ENCODE measurements around the gene FMNL2.

FMNL2 gene

DNA sequence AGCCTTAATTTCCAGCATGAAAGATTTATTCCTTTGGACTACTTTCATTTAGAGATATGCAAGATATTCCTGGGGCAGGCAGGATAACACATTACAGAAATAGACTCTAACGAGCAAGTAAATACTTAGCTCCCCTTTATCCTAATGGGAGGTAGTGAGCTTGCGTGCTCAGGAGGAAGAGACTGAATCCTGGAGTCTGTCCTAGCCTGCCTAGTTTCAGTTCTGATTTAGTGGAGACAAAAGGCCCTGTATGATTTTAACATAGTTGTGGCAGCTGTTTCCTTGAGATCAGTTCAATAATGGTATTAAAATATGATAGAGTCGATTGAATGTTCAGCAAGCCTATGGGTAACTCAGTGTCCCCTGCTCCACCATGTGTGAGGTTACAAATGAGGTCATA, 109.5 kb downstream of the FMNL2 start:
- H3K9me3 ChIP-seq (ENCODE audit: control insufficient read depth in 2 of 2, low read length in 2 of 2) = no peaks in the 10 kb centered on the region
- H3K36me3 ChIP-seq (ENCODE audit: control insufficient read depth in 2 of 2, insufficient read depth in 2 of 2, low read length in 2 of 2) = no peaks in the 10 kb centered on the region
- H3K9ac ChIP-seq (ENCODE audit: low read depth in 1 of 2, low read length in 2 of 2) = no peak overlapping the region
- H3K27me3 ChIP-seq (ENCODE audit: control insufficient read depth in 2 of 2, insufficient read depth in 2 of 2, low read length in 2 of 2) = no peaks in the 10 kb centered on the region
- no peaks in the 10 kb centered on the region for H3K4me1 ChIP-seq (ENCODE audit: control insufficient read depth in 2 of 2, insufficient read depth in 2 of 2, low read length in 2 of 2)
- H3K27ac ChIP-seq (ENCODE audit: low read depth in 2 of 2, low read length in 2 of 2) = peak overlapping the region in 1 of 2 donors; percentile 17
- no peak overlapping the region for H3K4me3 ChIP-seq (ENCODE audit: low read length in 2 of 2)

DNA sequence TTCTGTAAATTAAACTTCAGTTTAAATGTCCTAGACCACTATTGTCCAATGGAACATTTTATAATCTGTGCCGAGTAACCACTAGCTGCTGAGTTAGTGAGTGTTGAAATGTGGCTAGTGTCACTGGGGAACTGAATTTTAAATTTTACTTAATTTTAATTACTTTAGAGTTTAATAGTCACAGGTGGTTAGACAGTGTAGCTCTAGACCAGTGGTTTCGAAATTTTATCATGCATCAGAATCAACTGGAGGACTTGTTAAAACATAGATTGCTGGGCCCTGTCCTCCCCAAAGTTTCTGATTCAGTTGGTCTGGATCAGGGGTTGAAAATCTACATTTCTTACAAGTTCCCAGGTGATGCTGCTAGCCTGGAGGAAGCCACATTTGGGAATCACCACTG, 110.4 kb downstream of the FMNL2 start:
- H3K27ac ChIP-seq (ENCODE audit: low read depth in 2 of 2, low read length in 2 of 2) = no peak overlapping the region
- no peak overlapping the region for H3K4me3 ChIP-seq (ENCODE audit: low read length in 2 of 2)
- no peaks in the 10 kb centered on the region for H3K36me3 ChIP-seq (ENCODE audit: control insufficient read depth in 2 of 2, insufficient read depth in 2 of 2, low read length in 2 of 2)
- no peaks in the 10 kb centered on the region for H3K4me1 ChIP-seq (ENCODE audit: control insufficient read depth in 2 of 2, insufficient read depth in 2 of 2, low read length in 2 of 2)
- no peak overlapping the region for H3K9ac ChIP-seq (ENCODE audit: low read depth in 1 of 2, low read length in 2 of 2)
- no peaks in the 10 kb centered on the region for H3K9me3 ChIP-seq (ENCODE audit: control insufficient read depth in 2 of 2, low read length in 2 of 2)
- H3K27me3 ChIP-seq (ENCODE audit: control insufficient read depth in 2 of 2, insufficient read depth in 2 of 2, low read length in 2 of 2) = no peaks in the 10 kb centered on the region

DNA sequence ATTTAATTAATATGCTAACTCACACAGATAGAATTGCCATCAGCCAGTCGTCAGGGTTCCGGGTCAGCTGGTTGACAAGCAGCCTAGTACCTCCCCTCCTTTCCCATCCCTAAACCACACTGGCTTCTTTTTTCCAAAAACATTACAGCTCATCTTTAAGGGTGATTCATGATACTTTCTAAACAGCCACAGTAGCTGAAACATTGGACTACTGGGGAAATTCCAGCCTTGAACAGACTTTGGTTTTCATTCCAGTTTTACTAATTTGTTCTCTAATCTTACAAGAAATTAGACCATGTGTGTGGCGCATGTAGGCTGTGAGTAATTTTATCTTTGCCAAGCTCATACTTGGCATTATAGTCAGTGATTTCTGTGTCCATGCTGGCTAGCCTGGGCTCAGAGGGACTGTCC, 110.8 kb downstream of the FMNL2 start:
- H3K27ac ChIP-seq (ENCODE audit: low read depth in 2 of 2, low read length in 2 of 2) = no peak overlapping the region
- H3K36me3 ChIP-seq (ENCODE audit: control insufficient read depth in 2 of 2, insufficient read depth in 2 of 2, low read length in 2 of 2) = no peaks in the 10 kb centered on the region
- H3K9me3 ChIP-seq (ENCODE audit: control insufficient read depth in 2 of 2, low read length in 2 of 2) = no peaks in the 10 kb centered on the region
- H3K4me1 ChIP-seq (ENCODE audit: control insufficient read depth in 2 of 2, insufficient read depth in 2 of 2, low read length in 2 of 2) = no peaks in the 10 kb centered on the region
- H3K9ac ChIP-seq (ENCODE audit: low read depth in 1 of 2, low read length in 2 of 2) = no peak overlapping the region
- no peak overlapping the region for H3K4me3 ChIP-seq (ENCODE audit: low read length in 2 of 2)
- no peaks in the 10 kb centered on the region for H3K27me3 ChIP-seq (ENCODE audit: control insufficient read depth in 2 of 2, insufficient read depth in 2 of 2, low read length in 2 of 2)

DNA sequence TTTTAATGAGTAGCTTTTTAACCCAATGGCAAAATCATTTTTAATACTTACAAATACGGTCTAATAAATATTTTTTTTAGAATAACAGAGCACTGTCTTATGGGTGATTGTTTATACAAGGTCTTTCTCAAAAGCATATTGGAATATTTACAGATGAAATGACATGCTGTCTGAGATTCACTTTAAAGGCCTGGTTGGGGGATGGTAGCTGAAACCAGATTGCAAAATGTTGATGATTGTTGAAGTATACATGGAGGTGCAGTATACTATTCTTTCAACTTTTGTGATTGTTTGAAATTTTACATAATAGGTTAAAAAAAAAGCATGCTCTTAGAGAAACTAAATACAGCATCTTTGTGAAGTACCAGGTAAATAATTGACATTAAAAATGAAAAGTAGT, 111.2 kb downstream of the FMNL2 start:
- Histone ChIP-seq H3K27me3 (ENCODE audit: control insufficient read depth in 2 of 2, insufficient read depth in 2 of 2, low read length in 2 of 2) (no peaks in the 10 kb centered on the region), H3K4me1 (ENCODE audit: control insufficient read depth in 2 of 2, insufficient read depth in 2 of 2, low read length in 2 of 2) (no peaks in the 10 kb centered on the region), H3K27ac (ENCODE audit: low read depth in 2 of 2, low read length in 2 of 2) (no peak overlapping the region), H3K9me3 (ENCODE audit: control insufficient read depth in 2 of 2, low read length in 2 of 2) (no peaks in the 10 kb centered on the region), H3K9ac (ENCODE audit: low read depth in 1 of 2, low read length in 2 of 2) (no peak overlapping the region), H3K36me3 (ENCODE audit: control insufficient read depth in 2 of 2, insufficient read depth in 2 of 2, low read length in 2 of 2) (no peaks in the 10 kb centered on the region), H3K4me3 (ENCODE audit: low read length in 2 of 2) (no peak overlapping the region)

DNA sequence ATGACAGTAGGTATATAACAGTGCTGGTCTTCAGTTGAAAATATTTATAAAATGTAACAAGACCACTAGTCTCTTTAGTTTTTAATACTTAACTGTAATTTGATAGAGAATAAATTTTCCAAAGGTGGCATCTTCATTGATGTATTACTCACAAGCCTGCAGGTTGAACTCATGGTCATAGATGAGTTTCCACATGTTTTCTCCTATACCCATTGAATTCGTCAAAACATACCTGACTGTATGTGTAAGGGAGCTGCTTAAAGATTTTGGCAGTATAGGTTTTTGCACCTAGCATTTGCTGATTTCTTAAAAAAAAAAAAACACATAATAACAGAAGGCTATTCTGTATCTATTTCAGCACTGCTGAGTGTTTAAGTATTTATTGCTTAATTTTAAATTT, 112.9 kb downstream of the FMNL2 start:
- Histone ChIP-seq H3K27ac (ENCODE audit: low read depth in 2 of 2, low read length in 2 of 2) (no peak overlapping the region), H3K36me3 (ENCODE audit: control insufficient read depth in 2 of 2, insufficient read depth in 2 of 2, low read length in 2 of 2) (no peaks in the 10 kb centered on the region), H3K9me3 (ENCODE audit: control insufficient read depth in 2 of 2, low read length in 2 of 2) (no peaks in the 10 kb centered on the region), H3K9ac (ENCODE audit: low read depth in 1 of 2, low read length in 2 of 2) (no peak overlapping the region), H3K4me3 (ENCODE audit: low read length in 2 of 2) (no peak overlapping the region), H3K27me3 (ENCODE audit: control insufficient read depth in 2 of 2, insufficient read depth in 2 of 2, low read length in 2 of 2) (no peaks in the 10 kb centered on the region), H3K4me1 (ENCODE audit: control insufficient read depth in 2 of 2, insufficient read depth in 2 of 2, low read length in 2 of 2) (no peaks in the 10 kb centered on the region)

DNA sequence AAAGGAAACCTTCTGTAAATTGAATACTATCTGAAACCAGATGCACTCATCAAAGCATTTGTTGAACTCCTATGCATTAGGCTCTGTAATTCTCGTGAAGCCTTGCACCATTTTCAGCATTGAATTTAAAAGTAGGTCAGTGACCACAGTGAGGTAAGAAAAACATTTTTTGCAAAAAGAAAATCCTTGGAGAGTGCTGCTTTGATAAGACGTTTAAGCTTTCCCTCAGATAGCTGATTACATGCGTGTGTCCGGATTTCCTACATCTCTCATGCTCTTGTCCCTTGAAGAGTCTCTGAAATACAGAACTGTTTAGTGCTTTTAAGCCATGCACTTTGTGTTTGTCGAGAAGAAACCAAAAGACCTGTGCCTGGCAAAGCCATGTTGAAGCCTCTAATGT, 113.6 kb downstream of the FMNL2 start:
- Histone ChIP-seq H3K27ac (ENCODE audit: low read depth in 2 of 2, low read length in 2 of 2) (no peak overlapping the region), H3K9me3 (ENCODE audit: control insufficient read depth in 2 of 2, low read length in 2 of 2) (no peaks in the 10 kb centered on the region), H3K4me1 (ENCODE audit: control insufficient read depth in 2 of 2, insufficient read depth in 2 of 2, low read length in 2 of 2) (no peaks in the 10 kb centered on the region), H3K27me3 (ENCODE audit: control insufficient read depth in 2 of 2, insufficient read depth in 2 of 2, low read length in 2 of 2) (no peaks in the 10 kb centered on the region), H3K4me3 (ENCODE audit: low read length in 2 of 2) (no peak overlapping the region), H3K36me3 (ENCODE audit: control insufficient read depth in 2 of 2, insufficient read depth in 2 of 2, low read length in 2 of 2) (no peaks in the 10 kb centered on the region), H3K9ac (ENCODE audit: low read depth in 1 of 2, low read length in 2 of 2) (no peak overlapping the region)

DNA sequence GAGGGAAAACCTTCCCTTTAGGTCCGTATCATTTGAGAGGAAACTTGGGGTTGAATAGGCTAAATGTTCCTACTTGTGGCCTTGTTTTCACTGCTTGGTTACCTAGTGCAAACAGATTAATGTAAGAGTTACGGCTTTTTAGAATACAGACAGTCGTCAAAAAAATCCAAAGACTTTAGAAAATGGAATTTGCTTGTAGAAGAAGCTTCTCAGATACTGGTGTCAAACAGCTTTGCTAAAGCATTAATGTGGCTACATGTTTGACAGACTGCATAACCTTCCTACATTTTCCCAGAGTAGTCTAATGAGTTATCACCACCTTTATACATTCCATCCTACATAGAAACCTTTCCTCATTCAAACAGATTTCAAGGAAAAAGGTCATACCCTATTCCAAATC, 114.6 kb downstream of the FMNL2 start:
- Histone ChIP-seq H3K9ac (ENCODE audit: low read depth in 1 of 2, low read length in 2 of 2) (no peak overlapping the region), H3K27me3 (ENCODE audit: control insufficient read depth in 2 of 2, insufficient read depth in 2 of 2, low read length in 2 of 2) (no peaks in the 10 kb centered on the region), H3K4me3 (ENCODE audit: low read length in 2 of 2) (no peak overlapping the region), H3K27ac (ENCODE audit: low read depth in 2 of 2, low read length in 2 of 2) (no peak overlapping the region), H3K36me3 (ENCODE audit: control insufficient read depth in 2 of 2, insufficient read depth in 2 of 2, low read length in 2 of 2) (no peaks in the 10 kb centered on the region), H3K4me1 (ENCODE audit: control insufficient read depth in 2 of 2, insufficient read depth in 2 of 2, low read length in 2 of 2) (no peaks in the 10 kb centered on the region), H3K9me3 (ENCODE audit: control insufficient read depth in 2 of 2, low read length in 2 of 2) (no peaks in the 10 kb centered on the region)

DNA sequence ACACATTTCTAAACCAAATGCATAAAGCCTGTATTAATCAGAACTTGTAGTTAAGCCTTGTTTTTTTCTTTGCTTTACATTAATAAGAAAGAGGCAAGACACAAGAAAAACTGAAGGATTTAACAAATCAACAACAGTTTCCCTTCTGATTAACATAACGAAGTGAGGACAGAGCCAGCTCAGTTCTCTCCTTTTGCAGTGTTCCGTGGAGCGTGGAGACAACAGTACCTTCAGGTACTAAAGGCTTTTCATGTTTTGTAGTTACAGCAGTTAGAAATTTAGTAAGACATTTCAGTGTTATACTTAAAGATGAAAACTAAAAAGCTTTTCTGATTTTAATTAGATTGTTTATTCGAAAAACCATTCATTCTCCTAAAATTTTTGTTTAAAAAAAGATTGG, 115.2 kb downstream of the FMNL2 start:
- Histone ChIP-seq H3K9me3 (ENCODE audit: control insufficient read depth in 2 of 2, low read length in 2 of 2) (no peaks in the 10 kb centered on the region), H3K27ac (ENCODE audit: low read depth in 2 of 2, low read length in 2 of 2) (no peak overlapping the region), H3K36me3 (ENCODE audit: control insufficient read depth in 2 of 2, insufficient read depth in 2 of 2, low read length in 2 of 2) (no peaks in the 10 kb centered on the region), H3K4me3 (ENCODE audit: low read length in 2 of 2) (no peak overlapping the region), H3K9ac (ENCODE audit: low read depth in 1 of 2, low read length in 2 of 2) (no peak overlapping the region), H3K4me1 (ENCODE audit: control insufficient read depth in 2 of 2, insufficient read depth in 2 of 2, low read length in 2 of 2) (no peaks in the 10 kb centered on the region), H3K27me3 (ENCODE audit: control insufficient read depth in 2 of 2, insufficient read depth in 2 of 2, low read length in 2 of 2) (no peaks in the 10 kb centered on the region)

DNA sequence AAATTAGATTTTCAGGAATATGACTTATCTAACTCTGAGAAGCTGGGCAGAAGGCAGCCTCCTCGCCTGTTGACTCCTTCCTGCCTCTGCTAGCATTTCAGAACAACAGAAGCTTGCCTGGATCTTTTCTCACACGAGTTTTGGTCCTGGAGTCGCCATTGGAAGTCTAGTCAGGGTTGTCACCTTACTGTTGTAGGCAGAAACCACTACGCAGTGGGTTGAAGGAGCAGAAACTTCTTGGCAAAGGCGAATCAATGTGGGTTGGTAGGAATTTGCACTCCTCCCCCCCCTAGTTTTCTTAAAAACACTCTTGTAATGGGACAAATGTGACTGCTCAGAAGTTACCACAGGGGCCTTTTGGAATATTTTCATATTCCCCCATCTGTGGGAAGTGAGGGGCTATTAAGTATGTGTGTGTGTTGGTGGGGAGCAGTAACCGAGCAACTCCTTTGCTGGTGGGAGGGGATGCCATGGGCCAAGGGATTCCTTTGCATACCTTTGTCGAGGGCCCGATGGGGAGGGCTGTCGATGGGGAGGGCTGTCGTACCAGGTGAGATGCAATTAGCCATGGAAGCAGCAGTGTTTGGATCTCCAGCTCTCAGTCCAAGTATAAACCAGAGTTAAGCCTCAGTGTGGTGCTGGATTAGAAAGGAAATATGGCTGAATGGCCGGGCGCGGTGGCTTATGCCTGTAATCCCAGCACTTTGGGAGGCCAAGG, 117.4 kb downstream of the FMNL2 start:
- no peak overlapping the region for H3K27ac ChIP-seq (ENCODE audit: low read depth in 2 of 2, low read length in 2 of 2)
- no peaks in the 10 kb centered on the region for H3K36me3 ChIP-seq (ENCODE audit: control insufficient read depth in 2 of 2, insufficient read depth in 2 of 2, low read length in 2 of 2)
- H3K9me3 ChIP-seq (ENCODE audit: control insufficient read depth in 2 of 2, low read length in 2 of 2) = no peaks in the 10 kb centered on the region
- H3K9ac ChIP-seq (ENCODE audit: low read depth in 1 of 2, low read length in 2 of 2) = no peak overlapping the region
- H3K4me3 ChIP-seq (ENCODE audit: low read length in 2 of 2) = no peak overlapping the region
- no peaks in the 10 kb centered on the region for H3K27me3 ChIP-seq (ENCODE audit: control insufficient read depth in 2 of 2, insufficient read depth in 2 of 2, low read length in 2 of 2)
- H3K4me1 ChIP-seq (ENCODE audit: control insufficient read depth in 2 of 2, insufficient read depth in 2 of 2, low read length in 2 of 2) = no peaks in the 10 kb centered on the region

DNA sequence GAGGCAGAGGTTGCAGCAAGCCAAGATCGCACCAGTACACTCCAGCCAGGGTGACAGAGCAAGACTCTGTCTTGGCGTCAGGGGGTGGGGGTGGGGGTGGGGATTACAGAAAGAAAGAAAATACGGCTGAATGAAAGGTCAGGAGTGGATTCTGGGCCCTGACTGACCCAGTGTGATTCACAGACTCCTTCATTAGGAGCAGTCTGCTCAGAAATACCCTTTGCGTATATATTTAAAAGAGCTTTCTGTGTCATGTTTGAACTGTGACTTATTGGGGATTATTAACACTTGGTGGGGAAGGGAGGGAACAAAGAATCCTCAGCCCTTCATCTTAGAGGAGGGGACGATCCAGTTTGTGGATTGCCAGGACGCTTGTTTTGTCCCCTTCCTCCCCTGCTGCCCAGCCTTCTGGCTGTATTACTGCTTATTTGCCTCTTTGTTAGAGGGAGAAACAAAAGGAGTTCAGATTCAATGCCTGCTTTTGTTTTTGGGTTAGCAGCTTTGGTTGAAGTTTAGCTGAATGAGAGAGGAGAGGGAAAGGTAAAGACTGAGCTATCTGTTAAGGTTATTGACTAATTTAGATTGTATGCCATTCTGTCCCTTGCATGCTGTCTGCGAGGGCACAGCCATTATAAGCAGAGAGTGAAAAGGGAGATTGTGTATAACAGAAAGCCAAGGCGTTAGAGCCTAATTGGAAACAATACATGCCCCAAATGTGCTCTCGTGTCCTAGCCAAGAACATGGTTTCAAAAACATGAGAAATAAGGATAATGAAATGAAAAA, 118.3 kb downstream of the FMNL2 start:
- no peak overlapping the region for H3K27ac ChIP-seq (ENCODE audit: low read depth in 2 of 2, low read length in 2 of 2)
- H3K9ac ChIP-seq (ENCODE audit: low read depth in 1 of 2, low read length in 2 of 2) = no peak overlapping the region
- H3K9me3 ChIP-seq (ENCODE audit: control insufficient read depth in 2 of 2, low read length in 2 of 2) = no peaks in the 10 kb centered on the region
- no peaks in the 10 kb centered on the region for H3K27me3 ChIP-seq (ENCODE audit: control insufficient read depth in 2 of 2, insufficient read depth in 2 of 2, low read length in 2 of 2)
- H3K36me3 ChIP-seq (ENCODE audit: control insufficient read depth in 2 of 2, insufficient read depth in 2 of 2, low read length in 2 of 2) = no peaks in the 10 kb centered on the region
- no peak overlapping the region for H3K4me3 ChIP-seq (ENCODE audit: low read length in 2 of 2)
- no peaks in the 10 kb centered on the region for H3K4me1 ChIP-seq (ENCODE audit: control insufficient read depth in 2 of 2, insufficient read depth in 2 of 2, low read length in 2 of 2)
